Stomach smooth muscle (tissue), 2 donors: ENCODE data around the gene HOXC5.

Source experiments
- H3K27ac ChIP-seq: one replicate; pipeline ENCODE4 v1.7.0; 2013; ENCODE audit warnings: mild to moderate bottlenecking, low read length, inconsistent platforms
- H3K27me3 ChIP-seq, 2 donors: one replicate each; pipeline ENCODE4 v1.7.0; 2013; ENCODE audit warnings: low read length in 2 of 2; ENCODE audit not compliant: insufficient read depth in 2 of 2, control insufficient read depth in 1 of 2
- H3K36me3 ChIP-seq, 2 donors: one replicate each; pipeline ENCODE4 v1.7.0; 2013; ENCODE audit warnings: low read length in 2 of 2; ENCODE audit not compliant: control insufficient read depth in 2 of 2, insufficient read depth in 2 of 2
- H3K4me1 ChIP-seq: one replicate; pipeline ENCODE4 v1.7.0; 2013; ENCODE audit warnings: low read length; ENCODE audit not compliant: control insufficient read depth, insufficient read depth
- H3K4me3 ChIP-seq, 2 donors: one replicate each; pipeline ENCODE4 v1.7.0; 2013; ENCODE audit warnings: low read length in 2 of 2
- H3K9ac ChIP-seq, 2 donors: one replicate each; pipeline ENCODE4 v1.7.0; 2013; ENCODE audit warnings: low read length in 2 of 2, mild to moderate bottlenecking in 1 of 2
- H3K9me3 ChIP-seq, 2 donors: one replicate each; pipeline ENCODE4 v1.7.0; 2013; ENCODE audit warnings: low read length in 2 of 2; ENCODE audit not compliant: control insufficient read depth in 2 of 2
- donor health status: healthy.
- donor health status: Pancreatic carcinoma.

Gene HOXC5

GRCh38 chr12:54009171-54010052 lies 23.4 kb upstream of the HOXC5 start:
- H3K4me3 ChIP-seq = peak overlapping the region; percentile 31 to 52
- peaks cover 84 to 95% of the 10 kb centered on the region in 2 donors for H3K27me3 ChIP-seq
- peaks cover 14% of the 10 kb centered on the region for H3K4me1 ChIP-seq

GRCh38 chr12:54010053-54010971 lies 22.5 kb upstream of the HOXC5 start:
- Histone ChIP-seq H3K36me3 (no peaks in the 10 kb centered on the region), H3K9me3 (no peaks in the 10 kb centered on the region), H3K9ac (no peak overlapping the region), H3K4me1 (peaks cover 16% of the 10 kb centered on the region), H3K27ac (no peak overlapping the region), H3K4me3 (no peak overlapping the region), H3K27me3 (peaks cover 84 to 95% of the 10 kb centered on the region in 2 donors)

More at GRCh38 chr12:54009171-54010052, 23.4 kb upstream of the HOXC5 start:
- Histone ChIP-seq H3K36me3 (no peaks in the 10 kb centered on the region), H3K9me3 (no peaks in the 10 kb centered on the region), H3K9ac (no peak overlapping the region), H3K27ac (no peak overlapping the region)

- Histone ChIP-seq H3K9me3 (no peaks in the 10 kb centered on the region), H3K27ac (no peak overlapping the region), H3K9ac (no peak overlapping the region), H3K4me3 (no peak overlapping the region), H3K36me3 (no peaks in the 10 kb centered on the region), H3K4me1 (peaks cover 14% of the 10 kb centered on the region), H3K27me3 (peaks cover 85 to 95% of the 10 kb centered on the region in 2 donors)
Observed at GRCh38 chr12:54010972-54011664, 21.7 kb upstream of the HOXC5 start.

- Histone ChIP-seq H3K27me3 (peaks cover 80 to 90% of the 10 kb centered on the region in 2 donors), H3K4me1 (peaks cover 11% of the 10 kb centered on the region), H3K27ac (no peak overlapping the region), H3K9me3 (no peaks in the 10 kb centered on the region), H3K4me3 (no peak overlapping the region), H3K36me3 (no peaks in the 10 kb centered on the region), H3K9ac (no peak overlapping the region)
Observed at GRCh38 chr12:54011665-54012532, 21.0 kb upstream of the HOXC5 start.

- H3K4me1 ChIP-seq = peaks cover 13% of the 10 kb centered on the region
- H3K9ac ChIP-seq = no peak overlapping the region
- H3K27me3 ChIP-seq = peaks cover 76 to 87% of the 10 kb centered on the region in 2 donors
- H3K4me3 ChIP-seq = no peak overlapping the region
- H3K27ac ChIP-seq = no peak overlapping the region
- no peaks in the 10 kb centered on the region for H3K9me3 ChIP-seq
- H3K36me3 ChIP-seq = no peaks in the 10 kb centered on the region
Observed at GRCh38 chr12:54012631-54013409, 20.0 kb upstream of the HOXC5 start.

GRCh38 chr12:54014377-54015017 lies 18.4 kb upstream of the HOXC5 start:
- Histone ChIP-seq H3K36me3 (no peaks in the 10 kb centered on the region), H3K4me3 (peak overlapping the region in 1 of 2 donors; percentile 29), H3K9me3 (no peaks in the 10 kb centered on the region), H3K4me1 (peaks cover 17% of the 10 kb centered on the region), H3K9ac (no peak overlapping the region), H3K27me3 (peaks cover 75 to 88% of the 10 kb centered on the region in 2 donors), H3K27ac (no peak overlapping the region)

- H3K27ac ChIP-seq = no peak overlapping the region
Observed at GRCh38 chr12:54015018-54015931, 17.6 kb upstream of the HOXC5 start.

GRCh38 chr12:54016051-54016450 lies 16.8 kb upstream of the HOXC5 start:
- Histone ChIP-seq H3K27me3 (peaks cover 74 to 88% of the 10 kb centered on the region in 2 donors), H3K27ac (no peak overlapping the region), H3K4me1 (peaks cover 15% of the 10 kb centered on the region), H3K4me3 (no peak overlapping the region), H3K36me3 (no peaks in the 10 kb centered on the region), H3K9ac (no peak overlapping the region), H3K9me3 (no peaks in the 10 kb centered on the region)

More at GRCh38 chr12:54015018-54015931, 17.6 kb upstream of the HOXC5 start:
- H3K27me3 ChIP-seq = peaks cover 74 to 88% of the 10 kb centered on the region in 2 donors
- H3K9ac ChIP-seq = no peak overlapping the region
- H3K4me1 ChIP-seq = peaks cover 15% of the 10 kb centered on the region
- no peaks in the 10 kb centered on the region for H3K36me3 ChIP-seq
- no peaks in the 10 kb centered on the region for H3K9me3 ChIP-seq
- no peak overlapping the region for H3K4me3 ChIP-seq
